ENCODE measurements around the gene SUN3.

- TF ChIP-seq EP300 (conservative IDR thresholded peaks at IDR 0.05; ENCODE audit: poor library complexity, severe bottlenecking) (no peak), POLR2AphosphoS5 (IDR thresholded peaks at IDR 0.05) (no peak), TAF1 (IDR thresholded peaks at IDR 0.05; ENCODE audit: low read depth) (no peak), CTCF (IDR thresholded peaks at IDR 0.05; ENCODE audit: poor library complexity, severe bottlenecking) (no peak), REST (IDR thresholded peaks at IDR 0.05; ENCODE audit: borderline replicate concordance) (no peak), EZH2 (IDR thresholded peaks at IDR 0.05; ENCODE audit: borderline replicate concordance, insufficient read depth, low read length, poor library complexity, severe bottlenecking) (no peak)
Observed at GRCh38 chr7:48077423-48077822, 48.5 kb upstream of the SUN3 start.
